ENCODE data around the gene COL4A1. TPM values are rescaled to one million over a fixed set of nuclear protein-coding genes. Genes with fewer than 3 reads are reported as not detected.

COL4A1 gene
- total RNA-seq, 1 donor from 2014 or later, result 2,489 TPM

DNA sequence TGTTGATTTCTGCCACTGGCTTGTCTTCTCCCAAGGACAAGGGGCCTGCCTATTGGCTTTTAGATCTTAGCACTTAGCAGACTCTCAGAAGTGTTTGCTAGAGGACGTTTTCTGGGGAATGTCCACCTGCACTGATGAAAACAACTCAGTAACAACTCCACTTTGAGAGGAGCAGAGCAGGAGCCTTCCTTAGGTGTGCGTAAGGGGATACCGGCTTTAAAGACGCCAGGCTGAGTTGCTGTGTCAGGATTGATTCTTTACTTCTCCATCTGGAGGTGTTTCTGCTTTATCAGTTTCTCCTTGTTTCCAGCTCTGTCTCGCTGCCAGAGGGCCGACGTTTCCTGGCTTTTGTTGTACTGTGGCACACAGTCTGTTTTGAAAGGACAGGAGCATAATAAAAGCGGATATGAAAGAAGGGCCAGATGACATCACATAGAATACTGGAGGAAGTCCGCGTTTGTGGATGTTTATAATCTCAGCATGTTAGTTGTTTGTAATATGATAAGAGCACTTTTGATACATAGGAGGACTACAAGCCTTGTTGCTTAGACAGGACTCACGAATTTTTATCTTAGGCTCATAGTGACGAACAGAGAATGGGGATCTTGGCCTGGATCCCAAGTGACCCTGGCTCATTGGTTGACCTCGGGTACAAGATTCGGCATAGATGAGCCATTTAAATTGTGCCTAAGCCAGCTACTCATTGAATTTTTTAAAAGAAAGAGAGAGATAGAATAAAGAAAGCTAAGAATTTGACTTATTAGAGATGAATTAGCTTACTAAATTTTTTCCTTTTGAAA is 34.7 kb upstream of the COL4A1 start:
- Histone ChIP-seq H4K20me1 (ENCODE audit: insufficient read depth, low read length) (no peaks in the 10 kb centered on the region), H3K4me2 (ENCODE audit: low read length) (peak overlapping the region; percentile 66), H3K4me3 (ENCODE audit: insufficient read depth, low read depth, low read length) (peak overlapping the region; percentile 24), H3K79me2 (ENCODE audit: insufficient read depth, low read length) (peaks cover 82% of the 10 kb centered on the region), H2AFZ (ENCODE audit: low read depth, low read length) (no peak overlapping the region), H3K9ac (ENCODE audit: low read length) (peak overlapping the region; percentile 89), H3K36me3 (ENCODE audit: insufficient read depth, low read length) (peaks cover 7% of the 10 kb centered on the region), H3K9me3 (ENCODE audit: insufficient read depth, low read depth, low read length) (no peaks in the 10 kb centered on the region), H3K27me3 (ENCODE audit: insufficient read depth, low read length) (no peaks in the 10 kb centered on the region), H3K27ac (ENCODE audit: low read depth, low read length) (peak overlapping the region; percentile 99), H3K4me1 (ENCODE audit: insufficient read depth, low read length) (peaks cover 91% of the 10 kb centered on the region)
- TF ChIP-seq EZH2 (IDR thresholded peaks at IDR 0.05; ENCODE audit: insufficient read depth, low read length) (no peak), CTCF (IDR thresholded peaks at IDR 0.05; ENCODE audit: insufficient read depth, low read depth, low read length) (no peak)
- H3K4me1 Mint-ChIP-seq (ENCODE audit: low read depth, unreplicated experiment), result peaks cover 85% of the 10 kb centered on the region
- H3K9me3 Mint-ChIP-seq (ENCODE audit: unreplicated experiment), result peaks cover 3% of the 10 kb centered on the region
- peak overlapping the region; percentile 99 for H3K27ac Mint-ChIP-seq (ENCODE audit: unreplicated experiment)
- DNase-seq (ENCODE audit: low read depth), result peak; percentile 60
- FAIRE-seq, result peak; percentile 78
- H3K36me3 Mint-ChIP-seq (ENCODE audit: low read depth, unreplicated experiment), result peaks cover 18% of the 10 kb centered on the region
- no peaks in the 10 kb centered on the region for H3K27me3 Mint-ChIP-seq (ENCODE audit: low read depth, unreplicated experiment)
- no peak overlapping the region for H3K4me3 Mint-ChIP-seq (ENCODE audit: unreplicated experiment)

GRCh38 chr13:110340812-110341444 is 34.0 kb upstream of the COL4A1 start:
- H3K36me3 Mint-ChIP-seq (ENCODE audit: low read depth, unreplicated experiment), result peaks cover 19% of the 10 kb centered on the region
- Histone ChIP-seq H3K4me1 (ENCODE audit: insufficient read depth, low read length) (peaks cover 86% of the 10 kb centered on the region), H3K36me3 (ENCODE audit: insufficient read depth, low read length) (peaks cover 11% of the 10 kb centered on the region), H3K9me3 (ENCODE audit: insufficient read depth, low read depth, low read length) (no peaks in the 10 kb centered on the region), H4K20me1 (ENCODE audit: insufficient read depth, low read length) (no peaks in the 10 kb centered on the region), H3K9ac (ENCODE audit: low read length) (peak overlapping the region; percentile 89), H3K4me3 (ENCODE audit: insufficient read depth, low read depth, low read length) (peak overlapping the region; percentile 24), H2AFZ (ENCODE audit: low read depth, low read length) (no peak overlapping the region), H3K27ac (ENCODE audit: low read depth, low read length) (peak overlapping the region; percentile 99), H3K27me3 (ENCODE audit: insufficient read depth, low read length) (no peaks in the 10 kb centered on the region), H3K79me2 (ENCODE audit: insufficient read depth, low read length) (peaks cover 82% of the 10 kb centered on the region), H3K4me2 (ENCODE audit: low read length) (peak overlapping the region; percentile 66)
- peak overlapping the region; percentile 70 for H3K4me3 Mint-ChIP-seq (ENCODE audit: unreplicated experiment)
- no peak for TF ChIP-seq EZH2 (IDR thresholded peaks at IDR 0.05; ENCODE audit: insufficient read depth, low read length)
- TF ChIP-seq CTCF (IDR thresholded peaks at IDR 0.05; ENCODE audit: insufficient read depth, low read depth, low read length), result no peak
- H3K27me3 Mint-ChIP-seq (ENCODE audit: low read depth, unreplicated experiment), result no peaks in the 10 kb centered on the region
- DNase-seq (ENCODE audit: low read depth) (peak; percentile 84), FAIRE-seq (peak; percentile 32)
- peaks cover 89% of the 10 kb centered on the region for H3K4me1 Mint-ChIP-seq (ENCODE audit: low read depth, unreplicated experiment)
- peak overlapping the region; percentile 99 for H3K27ac Mint-ChIP-seq (ENCODE audit: unreplicated experiment)
- H3K9me3 Mint-ChIP-seq (ENCODE audit: unreplicated experiment), result peaks cover 3% of the 10 kb centered on the region
